Tracheal epithelial cell (primary cell): ENCODE measurements around the gene EXOSC7. TPM values are rescaled to one million over a fixed set of nuclear protein-coding genes. Genes with fewer than 3 reads are reported as not detected.

ENCODE experiments used
- total RNA-seq: library from RNA; depleted of rRNA; stranded (reverse); fragments of >200 nt; gene quantifications from 2 replicates; pipeline ENCODE4 v1.2.1, GENCODE V29; 2014

The EXOSC7 gene
- total RNA-seq, result 53.3 and 56.9 TPM in 2 replicates

GRCh38 chr3:44976002-44976815, at the start of gene EXOSC7, which contains the start of gene ZDHHC3:
EXOSC7 (plus strand) TSS chr3:44976244; CDS start chr3:44976278, 34 bp downstream.
ZDHHC3 (minus strand) TSS chr3:44976174; CDS start chr3:44959436, 16,738 bp downstream.

GRCh38 chr3:45026038-45026437, 50.0 kb downstream of the EXOSC7 start, which contains the start of gene CLEC3B:
CLEC3B (plus strand) TSS chr3:45026303; CDS start chr3:45026363, 60 bp downstream.

Other genes with a start within 250 kb of the EXOSC7 start
- gene ZNF501, start 246.6 kb upstream of the EXOSC7 start, total RNA-seq, result 2.8 and 4.3 TPM in 2 replicates
- 11.1 and 21.3 TPM in 2 replicates for gene KIAA1143, start 214.6 kb upstream of the EXOSC7 start, total RNA-seq
- gene KIF15, start 214.4 kb upstream of the EXOSC7 start, total RNA-seq, result 0.85 and 2.4 TPM in 2 replicates
- 12.0 and 22.4 TPM in 2 replicates for gene TMEM42, start 114.3 kb upstream of the EXOSC7 start, total RNA-seq
- gene TGM4, start 101.6 kb upstream of the EXOSC7 start, total RNA-seq, result 0.48 TPM in 1 of 2 replicates, not detected in the other
- gene ZDHHC3, start 70 bp upstream of the EXOSC7 start, total RNA-seq, result 51.8 and 94.4 TPM in 2 replicates
- not detected in 2 replicates for gene CLEC3B, start 50.1 kb downstream of the EXOSC7 start, total RNA-seq
- 52.0 and 107 TPM in 2 replicates for gene CDCP1, start 170.1 kb downstream of the EXOSC7 start, total RNA-seq